ENCODE measurements around the gene KCTD19. TPM values are rescaled to one million over a fixed set of nuclear protein-coding genes. Genes with fewer than 3 reads are reported as not detected.
"Not testable (repeated sequence)": the region's sequence is repeated elsewhere in the genome, so short reads cannot be mapped to it uniquely, and the experiment has no call there.

The KCTD19 gene
- not detected in 2 replicates for total RNA-seq (2014; rRNA removed; shearing (Covaris generic); ENCODE audit: low replicate concordance)

- no peaks in the 10 kb centered on the region for H3K9me2 ChIP-seq (replicated peaks; ENCODE audit: insufficient read depth, low read length)
- no peak within 1 kb of the TSS for H3K4me3 ChIP-seq (ENCODE audit: low read length)
- H3K9me3 ChIP-seq (ENCODE audit: low read length), result no peaks in the 10 kb centered on the region
- H3K4me2 ChIP-seq (ENCODE audit: low read depth, low read length, poor library complexity, severe bottlenecking), result no peak within 1 kb of the TSS
- no peak within 1 kb of the TSS for H2AFZ ChIP-seq (ENCODE audit: low read length)
- no peaks in the 10 kb centered on the region for H4K20me1 ChIP-seq (ENCODE audit: insufficient read depth, low read depth, low read length)
- no peaks in the 10 kb centered on the region for H3K36me3 ChIP-seq (ENCODE audit: insufficient read depth, low read length)
- no peak for DNase-seq
- H3K27me3 ChIP-seq (ENCODE audit: low read length), result no peaks in the 10 kb centered on the region
- H3K4me1 ChIP-seq (ENCODE audit: low read length), result peaks cover 6% of the 10 kb centered on the region
- H3K27ac ChIP-seq (ENCODE audit: low read length), result no peak within 1 kb of the TSS
- H3K9ac ChIP-seq (ENCODE audit: low read length), result no peak within 1 kb of the TSS
- no peaks in the 10 kb centered on the region for H3K79me2 ChIP-seq (ENCODE audit: low read length)
These were observed at the start of gene KCTD19, which contains the start of gene LRRC36 for GRCh38 chr16:67326472-67327309. Gene KCTD19, minus strand, starts transcription at chr16:67326741. Its CDS starts 34 bp downstream, at chr16:67326707. Gene LRRC36, plus strand, starts transcription at chr16:67326815. Its CDS starts 48 bp downstream, at chr16:67326863.

- H3K4me2 ChIP-seq (ENCODE audit: low read depth, low read length, poor library complexity, severe bottlenecking); H3K4me3 ChIP-seq (ENCODE audit: low read length); H4K20me1 ChIP-seq (ENCODE audit: insufficient read depth, low read depth, low read length); H2AFZ ChIP-seq (ENCODE audit: low read length); H3K4me1 ChIP-seq (ENCODE audit: low read length); H3K9ac ChIP-seq (ENCODE audit: low read length); H3K9me3 ChIP-seq (ENCODE audit: low read length); DNase-seq; H3K36me3 ChIP-seq (ENCODE audit: insufficient read depth, low read length); H3K79me2 ChIP-seq (ENCODE audit: low read length); H3K9me2 ChIP-seq (replicated peaks; ENCODE audit: insufficient read depth, low read length); H3K27me3 ChIP-seq (ENCODE audit: low read length); H3K27ac ChIP-seq (ENCODE audit: low read length): not testable (repeated sequence)
These were observed 49.5 kb upstream of the KCTD19 start for GRCh38 chr16:67376012-67376411.

DNA sequence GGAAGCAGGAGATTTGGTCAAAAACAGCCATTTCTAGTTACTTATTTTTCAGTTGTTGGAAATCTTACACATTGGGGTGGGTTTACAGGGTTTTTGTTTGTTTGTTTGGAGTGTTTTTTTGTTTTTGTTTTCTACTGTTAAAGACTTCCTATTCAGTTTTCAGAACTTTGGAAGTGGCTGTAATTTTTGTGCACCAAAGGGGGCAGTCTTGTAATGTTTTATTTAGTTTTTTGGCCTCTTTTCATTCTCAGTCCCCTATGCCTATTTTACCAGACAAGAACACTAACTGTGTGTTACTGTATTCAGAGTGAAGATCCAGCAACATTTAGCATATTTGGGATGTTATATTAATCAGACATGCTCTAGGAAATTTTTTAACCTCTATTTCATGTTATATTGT, 46.1 kb upstream of the KCTD19 start:
- H3K9me2 ChIP-seq (replicated peaks; ENCODE audit: insufficient read depth, low read length), result no peaks in the 10 kb centered on the region
- H4K20me1 ChIP-seq (ENCODE audit: insufficient read depth, low read depth, low read length), result no peaks in the 10 kb centered on the region
- no peak overlapping the region for H3K4me2 ChIP-seq (ENCODE audit: low read depth, low read length, poor library complexity, severe bottlenecking)
- H3K4me3 ChIP-seq (ENCODE audit: low read length), result no peak overlapping the region
- no peak overlapping the region for H2AFZ ChIP-seq (ENCODE audit: low read length)
- H3K9ac ChIP-seq (ENCODE audit: low read length), result no peak overlapping the region
- H3K79me2 ChIP-seq (ENCODE audit: low read length), result no peaks in the 10 kb centered on the region
- no peaks in the 10 kb centered on the region for H3K4me1 ChIP-seq (ENCODE audit: low read length)
- H3K9me3 ChIP-seq (ENCODE audit: low read length), result no peaks in the 10 kb centered on the region
- 0 out of 2 replicates have a peak, but pooled peaks cover 5% of the 10 kb centered on the region for H3K27me3 ChIP-seq (ENCODE audit: low read length)
- DNase-seq, result peak; percentile 65
- H3K36me3 ChIP-seq (ENCODE audit: insufficient read depth, low read length), result no peaks in the 10 kb centered on the region
- H3K27ac ChIP-seq (ENCODE audit: low read length), result no peak overlapping the region

DNA sequence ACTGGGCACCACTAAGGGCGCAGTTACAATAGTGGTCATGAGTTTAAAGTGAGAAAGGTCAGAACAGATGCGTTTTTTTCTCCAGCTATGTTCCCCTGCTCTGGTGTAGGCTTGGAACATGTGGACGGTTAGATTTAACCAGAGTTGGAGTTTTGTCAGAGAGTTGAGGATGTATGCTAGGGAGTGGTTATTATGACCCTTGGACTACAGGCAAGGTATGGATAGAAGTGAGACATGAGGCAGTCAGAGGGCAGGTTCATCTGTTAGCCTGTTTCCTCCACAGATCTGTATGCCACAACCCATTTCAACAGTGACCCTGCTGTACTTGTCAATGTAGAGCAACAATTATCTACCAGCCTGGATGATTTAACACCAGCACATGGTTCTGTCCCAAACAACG, 44.1 kb upstream of the KCTD19 start:
- Histone ChIP-seq H2AFZ (ENCODE audit: low read length) (no peak overlapping the region), H3K79me2 (ENCODE audit: low read length) (no peaks in the 10 kb centered on the region), H3K4me1 (ENCODE audit: low read length) (no peaks in the 10 kb centered on the region), H3K9me3 (ENCODE audit: low read length) (no peaks in the 10 kb centered on the region), H3K36me3 (ENCODE audit: insufficient read depth, low read length) (no peaks in the 10 kb centered on the region), H3K9me2 (replicated peaks; ENCODE audit: insufficient read depth, low read length) (no peaks in the 10 kb centered on the region), H3K27ac (ENCODE audit: low read length) (no peak overlapping the region), H3K4me2 (ENCODE audit: low read depth, low read length, poor library complexity, severe bottlenecking) (no peak overlapping the region), H3K27me3 (ENCODE audit: low read length) (0 out of 2 replicates have a peak, but pooled peaks cover 5% of the 10 kb centered on the region), H3K4me3 (ENCODE audit: low read length) (no peak overlapping the region), H3K9ac (ENCODE audit: low read length) (no peak overlapping the region), H4K20me1 (ENCODE audit: insufficient read depth, low read depth, low read length) (no peaks in the 10 kb centered on the region)
- no peak for DNase-seq

GRCh38 chr16:67364600-67365235, 38.2 kb upstream of the KCTD19 start:
- no peaks in the 10 kb centered on the region for H3K79me2 ChIP-seq (ENCODE audit: low read length)
- no peak overlapping the region for H2AFZ ChIP-seq (ENCODE audit: low read length)
- no peak overlapping the region for H3K4me3 ChIP-seq (ENCODE audit: low read length)
- H3K9me3 ChIP-seq (ENCODE audit: low read length), result no peaks in the 10 kb centered on the region
- H3K9me2 ChIP-seq (replicated peaks; ENCODE audit: insufficient read depth, low read length), result no peaks in the 10 kb centered on the region
- peak; percentile 44 for DNase-seq
- H4K20me1 ChIP-seq (ENCODE audit: insufficient read depth, low read depth, low read length), result no peaks in the 10 kb centered on the region
- no peak overlapping the region for H3K27ac ChIP-seq (ENCODE audit: low read length)
- H3K4me2 ChIP-seq (ENCODE audit: low read depth, low read length, poor library complexity, severe bottlenecking), result no peak overlapping the region
- peaks cover 12% of the 10 kb centered on the region for H3K4me1 ChIP-seq (ENCODE audit: low read length)
- peaks cover 5% of the 10 kb centered on the region; the same call in 1 of the 2 replicates for H3K27me3 ChIP-seq (ENCODE audit: low read length)
- no peaks in the 10 kb centered on the region for H3K36me3 ChIP-seq (ENCODE audit: insufficient read depth, low read length)
- H3K9ac ChIP-seq (ENCODE audit: low read length), result no peak overlapping the region

GRCh38 chr16:67361038-67361437, 34.5 kb upstream of the KCTD19 start:
- no peak overlapping the region for H3K4me3 ChIP-seq (ENCODE audit: low read length)
- peaks cover 12% of the 10 kb centered on the region for H3K4me1 ChIP-seq (ENCODE audit: low read length)
- H3K9me2 ChIP-seq (replicated peaks; ENCODE audit: insufficient read depth, low read length), result no peaks in the 10 kb centered on the region
- H3K27me3 ChIP-seq (ENCODE audit: low read length), result no peaks in the 10 kb centered on the region; the same call in 1 of the 2 replicates
- no peak overlapping the region for H3K4me2 ChIP-seq (ENCODE audit: low read depth, low read length, poor library complexity, severe bottlenecking)
- H3K27ac ChIP-seq (ENCODE audit: low read length), result no peak overlapping the region
- no peaks in the 10 kb centered on the region for H3K36me3 ChIP-seq (ENCODE audit: insufficient read depth, low read length)
- H3K79me2 ChIP-seq (ENCODE audit: low read length), result no peaks in the 10 kb centered on the region
- H3K9ac ChIP-seq (ENCODE audit: low read length), result no peak overlapping the region
- no peak overlapping the region for H2AFZ ChIP-seq (ENCODE audit: low read length)
- DNase-seq, result no peak
- no peaks in the 10 kb centered on the region for H3K9me3 ChIP-seq (ENCODE audit: low read length)
- H4K20me1 ChIP-seq (ENCODE audit: insufficient read depth, low read depth, low read length), result no peaks in the 10 kb centered on the region

- not testable (repeated sequence) for H3K9me2 ChIP-seq (replicated peaks; ENCODE audit: insufficient read depth, low read length); H3K27me3 ChIP-seq (ENCODE audit: low read length); H3K9ac ChIP-seq (ENCODE audit: low read length); H4K20me1 ChIP-seq (ENCODE audit: insufficient read depth, low read depth, low read length); H3K36me3 ChIP-seq (ENCODE audit: insufficient read depth, low read length); H3K4me2 ChIP-seq (ENCODE audit: low read depth, low read length, poor library complexity, severe bottlenecking); H3K4me1 ChIP-seq (ENCODE audit: low read length); DNase-seq; H3K4me3 ChIP-seq (ENCODE audit: low read length); H2AFZ ChIP-seq (ENCODE audit: low read length); H3K9me3 ChIP-seq (ENCODE audit: low read length); H3K79me2 ChIP-seq (ENCODE audit: low read length); H3K27ac ChIP-seq (ENCODE audit: low read length)
These were observed 33.2 kb upstream of the KCTD19 start for GRCh38 chr16:67359540-67360269.

- DNase-seq, result no peak
- H3K9me3 ChIP-seq (ENCODE audit: low read length), result no peaks in the 10 kb centered on the region
- no peaks in the 10 kb centered on the region for H3K4me1 ChIP-seq (ENCODE audit: low read length)
- no peaks in the 10 kb centered on the region for H4K20me1 ChIP-seq (ENCODE audit: insufficient read depth, low read depth, low read length)
- H3K36me3 ChIP-seq (ENCODE audit: insufficient read depth, low read length), result no peaks in the 10 kb centered on the region
- H3K9me2 ChIP-seq (replicated peaks; ENCODE audit: insufficient read depth, low read length), result no peaks in the 10 kb centered on the region
- no peak overlapping the region for H3K27ac ChIP-seq (ENCODE audit: low read length)
- no peak overlapping the region for H3K9ac ChIP-seq (ENCODE audit: low read length)
- H2AFZ ChIP-seq (ENCODE audit: low read length), result no peak overlapping the region
- no peak overlapping the region for H3K4me2 ChIP-seq (ENCODE audit: low read depth, low read length, poor library complexity, severe bottlenecking)
- H3K4me3 ChIP-seq (ENCODE audit: low read length), result no peak overlapping the region
- no peaks in the 10 kb centered on the region for H3K27me3 ChIP-seq (ENCODE audit: low read length)
- H3K79me2 ChIP-seq (ENCODE audit: low read length), result no peaks in the 10 kb centered on the region
These were observed 31.0 kb upstream of the KCTD19 start for GRCh38 chr16:67357561-67357960.

Data from Karpas-422 (cell line).